ENCODE data around the gene BCL2L1. TPM values are rescaled to one million over a fixed set of nuclear protein-coding genes. Genes with fewer than 3 reads are reported as not detected.

BCL2L1 gene
- total RNA-seq, 1 donor from 2014 or later: 54.8 TPM

DNA sequence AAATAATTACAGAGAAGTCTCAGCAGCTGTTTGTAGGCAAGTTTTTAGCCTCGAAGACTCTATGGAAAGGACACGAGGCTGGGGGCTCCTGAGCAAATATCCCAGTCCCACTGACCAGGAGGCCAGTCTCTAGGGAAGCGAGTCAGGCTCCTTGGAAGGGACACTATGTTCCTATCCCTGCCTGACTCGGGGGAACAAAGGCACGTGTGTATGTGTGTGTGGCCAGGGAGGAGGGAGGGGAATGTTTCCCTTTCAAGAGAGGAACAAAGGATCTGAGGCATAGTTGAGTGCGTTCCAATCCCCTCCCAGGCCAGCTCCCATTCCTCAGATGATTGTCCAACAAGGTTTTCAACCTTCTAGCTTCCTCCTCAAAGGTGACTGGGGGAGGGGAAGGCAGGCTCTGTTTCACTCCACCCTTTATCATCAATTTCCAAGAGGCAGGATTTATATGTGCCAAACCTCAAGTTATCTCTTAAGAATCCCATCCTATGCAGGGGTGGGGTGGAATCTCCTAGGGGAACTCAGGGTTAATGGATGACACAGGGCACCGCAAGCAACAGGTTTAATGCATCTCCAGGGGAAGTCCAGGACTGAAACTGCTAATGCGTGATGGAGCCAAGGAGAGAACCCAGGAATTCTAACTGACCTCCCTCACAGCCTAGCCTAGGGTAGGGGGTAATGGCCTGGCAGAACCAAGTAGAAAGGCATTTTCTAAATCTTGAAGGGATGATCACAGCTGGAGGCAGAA is 9.9 kb downstream of the BCL2L1 start:
- peak; percentile 89 for ATAC-seq
- intact Hi-C loops (cut with micrococcal nuclease): loop anchor here (5.0 kb wide), 1 partner anchor 45 kb away; no protein-coding TSS in a partner anchor

DNA sequence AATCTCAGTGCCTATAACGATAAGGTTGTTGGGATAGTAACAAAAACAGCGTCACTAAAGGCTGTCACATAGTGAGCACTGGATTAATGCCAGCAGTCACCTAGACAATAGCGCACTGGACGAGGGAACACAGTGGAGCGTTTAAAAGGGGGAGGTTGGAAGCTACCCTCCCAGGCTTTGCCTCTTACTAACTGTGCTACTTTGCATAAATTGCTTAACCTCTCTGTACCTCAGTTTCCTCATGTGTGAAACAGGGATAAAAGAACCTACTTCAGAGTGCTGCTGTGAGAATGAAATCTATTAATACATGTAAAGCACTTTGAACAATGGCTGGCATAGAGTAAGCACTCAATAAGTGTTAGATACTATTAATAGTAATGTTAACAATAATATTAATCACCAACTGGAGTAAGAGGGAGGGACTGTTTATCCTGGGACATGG is 10.5 kb downstream of the BCL2L1 start:
- ATAC-seq (peak; percentile 66), DNase-seq (no peak)
- intact Hi-C loops (cut with micrococcal nuclease): loop anchor here (5.0 kb wide), 1 partner anchor 45 kb away; no protein-coding TSS in a partner anchor

More for the DNA sequence above, 9.9 kb downstream of the BCL2L1 start:
- DNase-seq: peak; percentile 83

DNA sequence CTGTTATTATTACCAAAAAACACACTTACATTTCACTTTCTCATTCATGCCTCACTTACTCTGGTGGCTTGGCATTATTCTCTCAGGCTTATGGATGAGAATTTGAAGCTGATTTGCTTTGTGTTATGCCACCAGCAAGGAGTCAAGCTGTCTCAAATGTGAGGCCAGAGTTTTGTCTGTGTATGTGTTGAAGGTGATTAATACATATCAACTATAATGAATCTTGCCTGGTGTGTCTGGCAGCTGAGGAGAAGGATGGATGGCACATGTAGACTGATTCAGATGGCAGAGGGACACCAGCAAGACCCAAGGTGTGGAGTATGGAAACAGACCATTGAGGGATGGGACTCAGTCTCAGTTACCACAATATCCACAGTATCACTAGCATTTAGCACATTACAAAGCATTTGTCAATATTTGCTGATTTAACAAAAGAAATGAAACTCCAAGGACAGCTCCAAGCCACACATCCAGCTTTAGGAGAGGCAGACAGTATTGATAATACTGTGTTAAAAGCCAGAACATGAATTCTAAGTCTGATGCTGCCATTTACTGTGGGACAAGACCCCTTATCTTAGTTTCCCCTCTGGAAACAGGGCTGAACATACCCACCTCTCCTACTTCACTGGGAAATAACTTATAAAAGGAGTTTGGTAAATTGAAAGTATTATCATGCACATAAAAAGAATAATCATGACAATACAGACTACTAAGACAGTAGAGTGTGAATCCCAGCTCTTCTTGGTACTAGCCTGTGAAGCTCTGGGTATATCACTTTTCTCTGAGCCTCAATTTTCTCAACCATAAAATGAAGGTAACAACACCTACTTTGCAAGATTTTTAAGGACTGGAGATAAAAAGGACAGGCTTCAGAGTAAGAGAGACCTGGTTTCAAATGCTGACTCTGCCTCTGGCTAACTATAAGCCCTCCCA is 11.2 kb downstream of the BCL2L1 start:
- DNase-seq: no peak
- ATAC-seq: no peak
- intact Hi-C loops (cut with micrococcal nuclease): loop anchor here (5.0 kb wide), 1 partner anchor 44 kb away; no protein-coding TSS in a partner anchor

DNA sequence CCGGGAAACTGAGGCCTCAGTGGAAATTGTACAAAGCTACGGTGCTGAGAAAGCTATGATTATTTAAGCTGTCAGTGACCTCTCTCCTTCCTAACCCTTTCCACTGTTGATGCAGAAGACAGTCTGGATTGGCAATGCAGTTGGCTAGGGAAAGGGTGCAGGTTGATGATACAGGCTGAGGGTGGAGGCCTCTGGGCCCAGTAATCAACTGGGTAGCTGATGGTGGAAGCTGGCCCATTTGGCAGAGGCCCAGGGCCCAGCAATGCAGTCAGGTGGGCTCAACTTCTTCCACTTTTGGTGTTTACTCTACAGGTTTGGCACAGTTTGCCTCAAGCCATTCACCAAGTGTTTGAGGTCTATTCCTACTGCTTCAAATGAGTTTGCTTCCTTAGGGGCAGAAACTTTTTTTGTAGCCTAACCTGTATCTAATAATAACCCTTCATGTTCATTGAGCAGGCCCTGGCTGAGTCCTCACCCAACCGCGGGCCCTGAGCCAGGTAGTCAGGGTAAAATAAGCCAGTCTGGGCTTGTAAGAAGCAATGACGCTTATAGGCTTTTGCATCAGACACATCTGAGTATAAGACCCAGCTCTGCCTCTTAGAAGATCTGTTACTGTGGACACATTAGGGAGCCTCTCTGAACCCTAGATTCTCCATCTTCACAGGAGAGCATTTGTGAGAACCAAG is 12.1 kb downstream of the BCL2L1 start:
- ATAC-seq (peak; percentile 41), DNase-seq (peak; percentile 82)
- intact Hi-C loops (cut with micrococcal nuclease): loop anchor here (5.0 kb wide), 1 partner anchor 43 kb away; no protein-coding TSS in a partner anchor

DNA sequence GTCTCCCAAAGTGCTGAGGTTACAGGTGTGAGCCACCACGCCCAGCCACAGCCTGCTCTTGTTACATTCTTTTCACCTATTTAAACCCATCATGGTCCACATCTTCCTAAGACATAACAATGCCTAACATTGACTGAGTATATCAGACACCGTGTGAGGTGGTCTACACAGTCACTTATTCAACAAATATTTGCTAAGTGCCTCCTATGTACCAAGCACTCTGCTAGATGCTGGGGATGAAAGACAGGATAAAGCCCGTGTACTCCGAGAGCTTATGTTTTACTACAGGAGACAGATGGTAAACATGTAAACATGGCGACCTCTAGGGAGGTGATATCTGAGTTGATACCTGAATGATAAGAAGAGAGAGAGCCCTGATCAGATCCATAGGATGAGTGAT is 12.7 kb downstream of the BCL2L1 start:
- ATAC-seq: no peak
- no peak for DNase-seq
- intact Hi-C loops (cut with micrococcal nuclease): loop anchor here (5.0 kb wide), 1 partner anchor 43 kb away; no protein-coding TSS in a partner anchor

DNA sequence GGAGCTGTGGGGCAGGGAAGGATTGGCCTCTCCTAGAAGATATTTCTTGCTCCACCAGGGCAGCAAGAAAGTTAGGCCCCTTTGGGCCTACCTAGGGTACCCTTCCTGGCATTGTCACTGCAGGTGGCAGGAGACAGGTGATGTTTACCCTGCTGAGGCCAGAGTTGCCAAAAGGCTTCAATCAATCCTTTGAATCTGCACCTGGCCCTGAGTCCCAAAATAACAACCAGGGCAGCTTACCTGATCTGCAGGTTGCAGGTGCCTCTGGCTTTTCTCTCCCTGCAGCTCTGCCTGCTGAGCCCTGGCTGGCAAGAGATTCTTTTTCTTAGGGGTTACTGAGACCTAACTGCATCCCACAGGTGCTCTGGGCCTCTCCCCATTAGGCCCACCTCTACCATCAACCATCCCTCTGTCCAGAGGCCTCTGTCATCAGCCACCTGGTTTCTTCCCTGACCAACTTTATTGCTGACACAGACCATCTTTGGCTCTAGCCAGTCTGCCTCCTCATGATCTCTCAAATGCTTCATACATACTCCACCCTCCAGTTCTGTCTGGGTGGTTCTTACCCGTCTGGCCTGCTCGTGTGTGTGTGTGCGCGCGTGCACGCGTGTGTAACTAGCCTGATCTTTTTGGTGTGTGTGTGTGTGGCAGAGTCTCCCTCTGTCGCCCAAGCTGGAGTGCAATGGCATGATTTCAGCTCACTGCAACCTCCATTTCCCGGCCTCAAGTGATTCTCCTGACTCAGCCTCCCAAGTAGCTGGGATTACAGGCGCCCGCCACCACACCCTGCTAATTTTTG is 13.7 kb downstream of the BCL2L1 start:
- DNase-seq: no peak
- intact Hi-C loops (cut with micrococcal nuclease): no loop called here
- ATAC-seq: no peak

DNA sequence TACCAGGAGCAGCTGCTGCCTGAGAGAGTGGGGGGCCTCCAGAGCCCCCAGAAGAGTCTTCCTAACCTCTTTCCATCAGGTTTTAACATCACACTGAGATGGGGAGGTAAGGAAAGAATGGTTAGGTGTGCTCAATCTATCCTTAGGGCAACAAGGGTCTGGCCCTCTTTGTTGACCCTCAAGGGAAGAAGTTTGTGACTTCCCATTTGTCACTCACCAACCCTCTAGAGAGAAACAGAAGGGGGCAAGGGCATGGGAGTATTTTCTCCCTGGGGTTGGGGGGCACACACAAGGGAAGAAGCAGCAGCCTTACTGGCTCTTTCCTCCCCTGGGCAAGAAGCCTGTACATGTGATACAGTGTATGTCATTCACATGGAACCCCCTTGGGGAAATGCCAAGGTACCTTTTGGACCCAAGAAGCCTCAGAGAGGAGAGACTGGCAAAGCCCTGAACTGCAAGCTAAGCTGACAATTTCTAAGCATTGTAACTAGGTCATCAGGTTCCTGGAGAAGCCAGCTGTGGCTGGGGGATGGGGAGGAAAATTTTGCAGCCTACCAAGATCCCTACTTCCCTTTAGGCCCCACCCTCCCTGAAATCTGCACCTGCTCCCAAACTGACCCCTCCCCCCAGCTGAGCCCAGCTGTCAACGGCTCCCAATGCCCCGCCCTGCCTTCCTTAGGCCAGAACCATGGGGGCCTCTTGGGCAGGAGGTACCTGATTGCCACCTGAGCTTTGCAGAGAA is 14.5 kb downstream of the BCL2L1 start:
- peak; percentile 69 for DNase-seq

DNA sequence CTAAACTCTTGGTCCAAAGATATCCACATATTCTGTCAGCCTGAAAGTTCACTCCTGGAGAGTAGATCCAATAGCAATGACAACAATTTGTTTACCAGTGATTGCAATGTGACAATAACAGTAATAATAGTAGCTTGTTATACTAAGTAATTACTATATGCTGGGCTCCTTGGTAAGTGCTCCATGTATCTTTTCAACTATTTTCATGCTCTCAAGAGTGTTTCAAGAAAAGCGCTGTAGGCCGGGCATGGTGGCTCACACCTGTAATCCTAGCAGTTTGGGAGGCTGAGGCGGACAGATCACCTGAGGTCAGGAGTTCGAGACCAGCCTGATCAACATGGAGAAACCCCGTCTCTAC is 15.4 kb downstream of the BCL2L1 start:
- ATAC-seq: no peak
- intact Hi-C loops (cut with micrococcal nuclease): no loop called here
- no peak for DNase-seq

More for the DNA sequence above, 14.5 kb downstream of the BCL2L1 start:
- intact Hi-C loops (cut with micrococcal nuclease): no loop called here
- ATAC-seq: no peak

DNA sequence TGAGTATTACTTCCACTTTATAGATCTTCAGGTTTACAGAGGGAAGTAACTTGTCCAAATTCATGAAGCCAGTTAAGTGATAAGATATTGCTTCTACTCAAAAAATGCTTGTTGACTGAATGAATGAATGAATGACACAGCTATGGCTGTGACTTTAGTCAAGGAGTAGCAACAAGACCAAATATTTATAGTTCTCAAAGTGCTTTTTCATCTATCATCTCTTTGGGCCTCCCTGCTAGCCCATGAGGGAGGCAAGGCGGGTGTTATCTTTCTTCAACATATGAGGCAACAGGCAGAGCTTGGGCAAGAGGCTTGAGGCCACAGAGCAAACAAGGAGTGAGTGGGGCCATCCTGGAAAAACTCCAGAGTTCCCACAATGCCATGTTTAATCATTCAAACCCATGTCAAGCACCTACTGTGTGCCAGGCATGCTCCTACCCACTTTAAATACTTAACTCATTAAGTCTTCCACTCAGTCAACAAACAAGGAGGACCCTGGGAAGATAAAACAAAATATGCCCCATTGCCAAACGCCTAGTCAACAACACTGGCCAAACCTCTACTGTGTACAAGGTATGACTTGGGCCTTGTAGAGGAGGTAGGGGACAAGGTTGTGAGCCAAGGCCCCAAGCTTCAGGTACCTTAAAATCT is 15.9 kb downstream of the BCL2L1 start:
- no peak for DNase-seq
- ATAC-seq: no peak
- intact Hi-C loops (cut with micrococcal nuclease): no loop called here

DNA sequence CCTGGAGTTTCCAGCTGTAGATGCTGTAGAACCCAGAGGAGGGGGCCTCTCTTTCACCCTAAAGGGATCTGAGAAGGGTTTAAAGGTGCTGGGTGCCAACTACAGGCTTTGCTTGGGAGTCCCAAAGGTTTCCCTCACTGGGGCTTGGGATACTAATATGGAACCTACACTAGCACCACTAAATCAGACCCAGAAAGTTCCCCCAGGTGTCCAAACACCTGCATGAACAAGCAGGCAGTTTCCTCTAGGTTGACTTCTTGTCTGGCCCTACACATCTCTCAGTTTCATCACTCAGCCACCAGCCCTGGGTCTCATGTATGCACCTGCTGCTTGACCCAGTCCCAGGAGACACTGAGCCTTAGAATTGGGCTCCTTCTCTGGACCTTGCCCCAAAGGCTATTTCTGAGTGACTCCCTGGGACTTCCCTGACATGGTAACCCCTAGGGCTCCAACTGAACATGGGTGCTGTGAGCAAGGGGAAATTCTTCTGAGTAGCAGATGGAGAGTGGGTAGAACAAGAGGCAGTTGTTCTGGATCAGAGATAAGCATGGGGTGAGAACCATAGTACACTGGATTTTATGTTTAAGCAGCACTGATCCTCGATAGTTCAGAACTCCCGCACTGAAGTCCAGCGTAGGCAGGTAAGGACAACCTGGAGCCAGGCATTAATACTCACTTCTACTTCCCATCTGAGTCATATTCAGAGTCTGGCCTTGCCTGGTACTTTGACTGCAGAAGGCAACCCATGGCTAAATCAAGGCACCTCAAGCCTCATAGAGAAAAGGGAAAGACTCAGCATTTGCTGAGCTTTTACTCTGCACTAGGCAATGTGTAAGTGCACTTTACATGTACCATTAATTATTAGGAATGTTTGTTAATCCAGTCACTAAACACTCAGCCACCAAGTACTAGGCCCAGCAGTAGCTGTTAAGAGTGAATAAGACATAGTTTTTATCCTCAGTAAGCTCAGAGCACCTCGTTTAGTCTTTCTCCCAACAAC is 16.8 kb downstream of the BCL2L1 start:
- DNase-seq: no peak
- ATAC-seq: no peak
- intact Hi-C loops (cut with micrococcal nuclease): no loop called here

DNA sequence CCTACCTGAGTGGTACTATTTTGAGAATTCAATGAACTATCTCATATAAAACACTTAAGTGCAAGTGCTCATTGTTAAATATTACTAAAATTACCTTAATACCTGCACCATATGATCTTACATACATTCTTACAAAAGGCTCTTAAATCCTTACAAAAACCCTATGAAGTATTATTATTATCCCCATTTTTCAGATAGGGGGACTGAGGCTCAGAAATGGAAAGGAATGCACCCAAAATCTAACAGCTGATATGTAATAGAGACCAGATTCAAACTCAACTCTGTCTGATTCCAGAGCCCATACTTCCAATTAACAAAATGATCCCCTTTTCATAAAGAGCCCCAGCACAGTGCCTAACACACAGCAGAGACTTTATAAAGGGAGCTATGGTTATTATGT is 17.5 kb downstream of the BCL2L1 start:
- no peak for ATAC-seq
- DNase-seq: no peak
- intact Hi-C loops (cut with micrococcal nuclease): no loop called here

DNA sequence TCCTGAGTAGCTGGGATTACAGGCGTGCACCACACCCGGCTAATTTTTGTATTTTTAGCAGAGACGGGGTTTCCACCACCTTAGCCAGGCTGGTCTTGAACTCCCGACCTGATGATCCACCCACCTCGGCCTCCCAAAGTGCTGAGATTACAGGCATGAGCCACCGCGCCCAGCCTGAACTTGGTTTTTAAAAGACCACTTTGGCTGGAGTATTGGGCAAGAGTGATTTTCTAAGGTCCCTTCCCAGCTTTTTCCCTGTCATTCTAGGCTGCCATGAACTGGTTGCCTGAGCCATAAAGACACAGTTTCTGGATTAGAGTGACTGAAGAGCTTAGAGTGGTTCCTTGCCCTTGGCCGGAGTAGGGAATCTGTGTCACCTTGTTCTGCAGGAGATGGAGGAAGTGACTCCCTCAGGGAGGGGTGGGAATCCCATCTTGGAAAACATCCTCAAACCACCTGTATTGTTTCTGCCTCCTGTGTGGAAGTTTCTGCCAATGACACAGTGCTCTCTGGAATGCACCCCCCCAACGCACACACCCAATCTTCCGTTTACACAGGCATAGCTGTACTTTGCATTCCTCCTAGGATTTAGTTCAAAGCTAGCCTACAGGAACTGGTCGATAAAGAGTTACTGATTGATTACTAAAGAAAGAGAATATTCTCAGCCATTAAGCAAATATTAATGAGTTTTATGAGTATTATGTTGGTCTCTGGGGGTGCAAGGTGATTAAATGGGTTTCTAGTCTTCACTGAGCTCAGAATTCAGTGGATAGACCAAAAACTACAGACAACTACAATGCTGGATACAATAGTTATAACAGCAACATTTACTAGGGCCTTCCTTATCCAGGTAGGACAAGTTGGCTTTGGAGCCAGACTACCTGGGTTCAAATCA is 18.2 kb downstream of the BCL2L1 start:
- DNase-seq (no peak), ATAC-seq (peak; percentile 54)
- intact Hi-C loops (cut with micrococcal nuclease): no loop called here

DNA sequence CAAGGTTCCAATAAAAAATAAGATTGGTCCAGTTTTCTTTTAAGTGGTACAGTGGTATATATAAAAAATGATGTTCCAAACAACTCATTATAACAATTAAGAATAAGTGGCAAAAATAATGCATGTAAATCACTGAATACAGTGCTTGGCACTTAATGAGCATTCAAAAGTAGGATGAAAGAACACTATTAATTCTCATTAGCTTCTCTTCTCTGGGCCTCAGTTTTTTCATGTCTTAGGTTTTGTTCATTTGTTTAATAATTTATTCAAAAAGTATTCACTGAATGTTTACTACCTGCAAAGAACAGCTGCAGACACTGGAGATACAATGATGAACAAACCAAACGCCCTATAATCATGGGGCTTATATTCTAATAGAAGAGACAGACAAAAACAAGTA is 21.1 kb downstream of the BCL2L1 start:
- intact Hi-C loops (cut with micrococcal nuclease): no loop called here
- ATAC-seq (no peak), DNase-seq (no peak)

DNA sequence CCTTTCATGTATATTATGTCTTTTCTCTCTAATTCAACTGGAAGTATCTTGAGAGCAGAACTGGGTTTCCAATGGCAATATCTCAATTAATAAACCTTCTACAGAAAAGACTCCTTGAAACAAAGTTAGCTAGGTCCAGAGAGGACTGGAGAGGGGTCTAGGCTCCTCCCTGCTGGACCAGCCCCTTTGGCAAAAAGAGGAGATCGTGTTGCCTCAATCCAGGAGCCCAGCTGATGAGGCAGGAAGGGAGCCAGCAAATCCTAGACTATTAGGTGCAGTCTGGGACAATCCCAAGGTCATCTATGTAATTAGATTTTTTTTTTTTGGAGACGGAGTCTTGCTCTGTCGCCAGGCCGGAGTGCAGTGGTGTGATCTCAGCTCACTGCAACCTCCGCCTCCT is 21.9 kb downstream of the BCL2L1 start:
- intact Hi-C loops (cut with micrococcal nuclease): no loop called here
- ATAC-seq (no peak), DNase-seq (no peak)

Data from left ventricle myocardium superior (tissue), 1 donor.